GM12891 (cell line): ENCODE data around the gene GMCL1.

Source experiments
- PAX5 ChIP-seq: IDR thresholded peaks from 2 replicates; pipeline ENCODE4 v1.6.1; 2011; ENCODE audit warnings: low read length, moderate library complexity, mild to moderate bottlenecking; ENCODE audit not compliant: insufficient read depth, severe bottlenecking
- POLR2A ChIP-seq: IDR thresholded peaks from 2 replicates; pipeline ENCODE4 v1.6.1; 2011; ENCODE audit warnings: low read depth, low read length, control low read depth
- POLR2AphosphoS5 ChIP-seq: IDR thresholded peaks from 2 replicates; pipeline ENCODE4 v1.6.1; 2011; ENCODE audit warnings: low read depth, low read length, control low read depth
- POU2F2 ChIP-seq: IDR thresholded peaks from 2 replicates; pipeline ENCODE4 v1.6.1; 2011; ENCODE audit warnings: low read depth, mild to moderate bottlenecking, control low read depth, low read length, moderate library complexity
- SPI1 ChIP-seq: IDR thresholded peaks from 2 replicates; pipeline ENCODE4 v1.6.1; 2011; ENCODE audit warnings: low read depth, low read length, control low read depth
- TAF1 ChIP-seq: IDR thresholded peaks from 2 replicates; pipeline ENCODE4 v1.6.1; 2011; ENCODE audit warnings: low read depth, low read length, control low read depth

- TF ChIP-seq POLR2A (no peak), POLR2AphosphoS5 (no peak), TAF1 (no peak), POU2F2 (no peak), SPI1 (no peak), PAX5 (no peak)
Measured at GRCh38 chr2:69836316-69836715, 6.9 kb downstream of the GMCL1 start.
